HepG2 (cell line): ENCODE measurements around the gene SIRT7. TPM values are rescaled to one million over a fixed set of nuclear protein-coding genes. Genes with fewer than 3 reads are reported as not detected.

ENCODE experiments used
- CEBPG ChIP-seq: IDR thresholded peaks from 2 replicates; pipeline ENCODE4 v1.6.1; 2016
- MEF2D ChIP-seq: sonication (generic); formaldehyde crosslinking; IDR thresholded peaks from 2 replicates; pipeline ENCODE4 v1.5.1; 2020; ENCODE audit warnings: mild to moderate bottlenecking, missing genetic modification reagents
- NRL ChIP-seq: sonication (generic); formaldehyde crosslinking; IDR thresholded peaks from 2 replicates; pipeline ENCODE4 v1.5.0; 2020; ENCODE audit warnings: missing genetic modification reagents, mild to moderate bottlenecking, moderate library complexity, borderline replicate concordance
- polyA plus RNA-seq, 8 experiments: library from polyadenylated mRNA; depleted of rRNA in 3 of 8; stranded (reverse) in 7 of 8; unstranded in 1 of 8; fragments of >200 nt; fragmentation: Illumina TruSeq in 4 of 8; extraction: Trizol in 4 of 8; gene quantifications; 2 replicates each; pipeline versions ENCODE4 v1.2.1 to v1.2.3, GENCODE V29; 2011 to 2016; ENCODE audit warnings: low read depth in 4 of 8, missing spikeins in 1 of 8, mixed read lengths in 1 of 8; ENCODE audit not compliant: insufficient read depth in 1 of 8
- total RNA-seq, 5 experiments: library from RNA; depleted of rRNA; stranded (reverse); fragments of >200 nt; fragmentation: Illumina TruSeq; extraction: Trizol; gene quantifications; 2 replicates each; pipeline ENCODE4 v1.2.3, GENCODE V29; 2016; ENCODE audit warnings: low read depth in 1 of 5
- TF ChIP-seq, protein P1 (sequence below): sonication (generic); formaldehyde crosslinking; IDR thresholded peaks from 2 replicates; pipeline ENCODE4 v1.4.0; 2020; ENCODE audit warnings: missing genetic modification reagents
- TF ChIP-seq, protein P2 (sequence below): sonication (generic); formaldehyde crosslinking; IDR thresholded peaks from 2 replicates; pipeline ENCODE4 v1.4.0; 2020; ENCODE audit warnings: missing genetic modification reagents
- TF ChIP-seq, protein P3 (sequence below): sonication (generic); formaldehyde crosslinking; IDR thresholded peaks from 2 replicates; pipeline ENCODE4 v1.5.0; 2020; ENCODE audit warnings: mild to moderate bottlenecking, missing genetic modification reagents, borderline replicate concordance
- TF ChIP-seq, protein P4 (sequence below): sonication (generic); formaldehyde crosslinking; IDR thresholded peaks from 2 replicates; pipeline ENCODE4 v1.4.0; 2020; ENCODE audit warnings: missing genetic modification reagents, mild to moderate bottlenecking, borderline replicate concordance
- TF ChIP-seq, protein P5 (sequence below): sonication (generic); formaldehyde crosslinking; IDR thresholded peaks from 2 replicates; pipeline ENCODE4 v1.9.0; 2021; ENCODE audit warnings: missing genetic modification reagents, mild to moderate bottlenecking, borderline replicate concordance
- TF ChIP-seq, protein P6 (sequence below): sonication (generic); formaldehyde crosslinking; IDR thresholded peaks from 2 replicates; pipeline ENCODE4 v1.8.0; 2022; ENCODE audit warnings: missing genetic modification reagents, low read depth, mild to moderate bottlenecking, borderline replicate concordance

SIRT7 gene
- total and polyA plus RNA-seq, 2 of the 13 experiments (the other 11 are each of a cell fraction or from before 2014, with no cell fraction given): 8.3 to 24.8 TPM

DNA sequence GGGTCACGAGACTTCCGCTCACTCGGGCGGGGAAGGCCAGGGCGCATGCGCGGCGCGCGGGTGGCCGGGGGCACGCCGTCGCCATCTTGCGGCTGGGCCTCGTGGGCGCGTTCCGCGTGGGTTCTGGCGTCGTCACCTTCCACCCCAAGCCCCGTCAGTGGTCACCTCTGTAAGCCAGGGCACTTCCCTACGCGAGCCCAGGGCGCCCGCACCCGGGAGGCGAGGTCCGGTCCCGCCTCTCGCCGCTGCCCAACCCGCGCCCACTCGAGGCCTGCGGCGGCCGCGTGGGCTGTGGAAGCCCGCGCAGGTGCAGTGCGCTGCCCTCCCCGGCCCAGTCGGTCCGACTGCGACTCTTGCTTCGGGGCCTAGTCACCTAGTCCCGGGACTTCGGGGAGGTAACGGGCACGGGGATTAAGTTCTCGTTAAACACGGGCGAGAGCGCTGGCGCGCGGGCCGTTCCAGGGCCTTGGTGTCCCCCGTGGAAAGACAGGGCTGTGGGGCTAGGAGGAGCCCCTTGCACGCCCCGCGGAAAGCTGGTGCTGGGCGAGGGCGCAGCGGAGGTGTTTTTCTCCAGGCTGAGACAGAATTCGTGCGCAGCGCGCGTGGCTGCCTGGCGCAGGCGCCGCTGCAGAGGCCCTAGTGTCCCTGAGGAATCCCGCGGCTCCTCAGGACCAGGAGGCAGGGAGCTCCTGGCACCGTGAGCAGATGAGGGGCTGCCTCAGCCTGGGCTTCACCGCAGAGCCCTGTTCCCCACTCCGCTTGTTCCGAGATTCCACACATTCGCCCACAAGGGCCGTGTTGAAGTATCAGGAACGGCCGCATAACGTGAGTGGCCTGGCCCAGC is 46.4 kb downstream of the SIRT7 start (continued):
- TF ChIP-seq, protein P1, sequence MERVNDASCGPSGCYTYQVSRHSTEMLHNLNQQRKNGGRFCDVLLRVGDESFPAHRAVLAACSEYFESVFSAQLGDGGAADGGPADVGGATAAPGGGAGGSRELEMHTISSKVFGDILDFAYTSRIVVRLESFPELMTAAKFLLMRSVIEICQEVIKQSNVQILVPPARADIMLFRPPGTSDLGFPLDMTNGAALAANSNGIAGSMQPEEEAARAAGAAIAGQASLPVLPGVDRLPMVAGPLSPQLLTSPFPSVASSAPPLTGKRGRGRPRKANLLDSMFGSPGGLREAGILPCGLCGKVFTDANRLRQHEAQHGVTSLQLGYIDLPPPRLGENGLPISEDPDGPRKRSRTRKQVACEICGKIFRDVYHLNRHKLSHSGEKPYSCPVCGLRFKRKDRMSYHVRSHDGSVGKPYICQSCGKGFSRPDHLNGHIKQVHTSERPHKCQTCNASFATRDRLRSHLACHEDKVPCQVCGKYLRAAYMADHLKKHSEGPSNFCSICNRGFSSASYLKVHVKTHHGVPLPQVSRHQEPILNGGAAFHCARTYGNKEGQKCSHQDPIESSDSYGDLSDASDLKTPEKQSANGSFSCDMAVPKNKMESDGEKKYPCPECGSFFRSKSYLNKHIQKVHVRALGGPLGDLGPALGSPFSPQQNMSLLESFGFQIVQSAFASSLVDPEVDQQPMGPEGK: peak; percentile 89; the same call in 1 of the 2 replicates
- TF ChIP-seq, protein P2, sequence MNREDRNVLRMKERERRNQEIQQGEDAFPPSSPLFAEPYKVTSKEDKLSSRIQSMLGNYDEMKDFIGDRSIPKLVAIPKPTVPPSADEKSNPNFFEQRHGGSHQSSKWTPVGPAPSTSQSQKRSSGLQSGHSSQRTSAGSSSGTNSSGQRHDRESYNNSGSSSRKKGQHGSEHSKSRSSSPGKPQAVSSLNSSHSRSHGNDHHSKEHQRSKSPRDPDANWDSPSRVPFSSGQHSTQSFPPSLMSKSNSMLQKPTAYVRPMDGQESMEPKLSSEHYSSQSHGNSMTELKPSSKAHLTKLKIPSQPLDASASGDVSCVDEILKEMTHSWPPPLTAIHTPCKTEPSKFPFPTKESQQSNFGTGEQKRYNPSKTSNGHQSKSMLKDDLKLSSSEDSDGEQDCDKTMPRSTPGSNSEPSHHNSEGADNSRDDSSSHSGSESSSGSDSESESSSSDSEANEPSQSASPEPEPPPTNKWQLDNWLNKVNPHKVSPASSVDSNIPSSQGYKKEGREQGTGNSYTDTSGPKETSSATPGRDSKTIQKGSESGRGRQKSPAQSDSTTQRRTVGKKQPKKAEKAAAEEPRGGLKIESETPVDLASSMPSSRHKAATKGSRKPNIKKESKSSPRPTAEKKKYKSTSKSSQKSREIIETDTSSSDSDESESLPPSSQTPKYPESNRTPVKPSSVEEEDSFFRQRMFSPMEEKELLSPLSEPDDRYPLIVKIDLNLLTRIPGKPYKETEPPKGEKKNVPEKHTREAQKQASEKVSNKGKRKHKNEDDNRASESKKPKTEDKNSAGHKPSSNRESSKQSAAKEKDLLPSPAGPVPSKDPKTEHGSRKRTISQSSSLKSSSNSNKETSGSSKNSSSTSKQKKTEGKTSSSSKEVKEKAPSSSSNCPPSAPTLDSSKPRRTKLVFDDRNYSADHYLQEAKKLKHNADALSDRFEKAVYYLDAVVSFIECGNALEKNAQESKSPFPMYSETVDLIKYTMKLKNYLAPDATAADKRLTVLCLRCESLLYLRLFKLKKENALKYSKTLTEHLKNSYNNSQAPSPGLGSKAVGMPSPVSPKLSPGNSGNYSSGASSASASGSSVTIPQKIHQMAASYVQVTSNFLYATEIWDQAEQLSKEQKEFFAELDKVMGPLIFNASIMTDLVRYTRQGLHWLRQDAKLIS (CRISPR knock-in tag): 0 out of 2 replicates have a peak, but pooled peaks have one; percentile 69
- TF ChIP-seq, protein P3, sequence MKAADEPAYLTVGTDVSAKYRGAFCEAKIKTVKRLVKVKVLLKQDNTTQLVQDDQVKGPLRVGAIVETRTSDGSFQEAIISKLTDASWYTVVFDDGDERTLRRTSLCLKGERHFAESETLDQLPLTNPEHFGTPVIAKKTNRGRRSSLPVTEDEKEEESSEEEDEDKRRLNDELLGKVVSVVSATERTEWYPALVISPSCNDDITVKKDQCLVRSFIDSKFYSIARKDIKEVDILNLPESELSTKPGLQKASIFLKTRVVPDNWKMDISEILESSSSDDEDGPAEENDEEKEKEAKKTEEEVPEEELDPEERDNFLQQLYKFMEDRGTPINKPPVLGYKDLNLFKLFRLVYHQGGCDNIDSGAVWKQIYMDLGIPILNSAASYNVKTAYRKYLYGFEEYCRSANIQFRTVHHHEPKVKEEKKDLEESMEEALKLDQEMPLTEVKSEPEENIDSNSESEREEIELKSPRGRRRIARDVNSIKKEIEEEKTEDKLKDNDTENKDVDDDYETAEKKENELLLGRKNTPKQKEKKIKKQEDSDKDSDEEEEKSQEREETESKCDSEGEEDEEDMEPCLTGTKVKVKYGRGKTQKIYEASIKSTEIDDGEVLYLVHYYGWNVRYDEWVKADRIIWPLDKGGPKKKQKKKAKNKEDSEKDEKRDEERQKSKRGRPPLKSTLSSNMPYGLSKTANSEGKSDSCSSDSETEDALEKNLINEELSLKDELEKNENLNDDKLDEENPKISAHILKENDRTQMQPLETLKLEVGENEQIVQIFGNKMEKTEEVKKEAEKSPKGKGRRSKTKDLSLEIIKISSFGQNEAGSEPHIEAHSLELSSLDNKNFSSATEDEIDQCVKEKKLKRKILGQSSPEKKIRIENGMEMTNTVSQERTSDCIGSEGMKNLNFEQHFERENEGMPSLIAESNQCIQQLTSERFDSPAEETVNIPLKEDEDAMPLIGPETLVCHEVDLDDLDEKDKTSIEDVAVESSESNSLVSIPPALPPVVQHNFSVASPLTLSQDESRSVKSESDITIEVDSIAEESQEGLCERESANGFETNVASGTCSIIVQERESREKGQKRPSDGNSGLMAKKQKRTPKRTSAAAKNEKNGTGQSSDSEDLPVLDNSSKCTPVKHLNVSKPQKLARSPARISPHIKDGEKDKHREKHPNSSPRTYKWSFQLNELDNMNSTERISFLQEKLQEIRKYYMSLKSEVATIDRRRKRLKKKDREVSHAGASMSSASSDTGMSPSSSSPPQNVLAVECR (CRISPR knock-in tag): peak; percentile 92
- no peak for TF ChIP-seq MEF2D (CRISPR knock-in tag)
- TF ChIP-seq, protein P4, sequence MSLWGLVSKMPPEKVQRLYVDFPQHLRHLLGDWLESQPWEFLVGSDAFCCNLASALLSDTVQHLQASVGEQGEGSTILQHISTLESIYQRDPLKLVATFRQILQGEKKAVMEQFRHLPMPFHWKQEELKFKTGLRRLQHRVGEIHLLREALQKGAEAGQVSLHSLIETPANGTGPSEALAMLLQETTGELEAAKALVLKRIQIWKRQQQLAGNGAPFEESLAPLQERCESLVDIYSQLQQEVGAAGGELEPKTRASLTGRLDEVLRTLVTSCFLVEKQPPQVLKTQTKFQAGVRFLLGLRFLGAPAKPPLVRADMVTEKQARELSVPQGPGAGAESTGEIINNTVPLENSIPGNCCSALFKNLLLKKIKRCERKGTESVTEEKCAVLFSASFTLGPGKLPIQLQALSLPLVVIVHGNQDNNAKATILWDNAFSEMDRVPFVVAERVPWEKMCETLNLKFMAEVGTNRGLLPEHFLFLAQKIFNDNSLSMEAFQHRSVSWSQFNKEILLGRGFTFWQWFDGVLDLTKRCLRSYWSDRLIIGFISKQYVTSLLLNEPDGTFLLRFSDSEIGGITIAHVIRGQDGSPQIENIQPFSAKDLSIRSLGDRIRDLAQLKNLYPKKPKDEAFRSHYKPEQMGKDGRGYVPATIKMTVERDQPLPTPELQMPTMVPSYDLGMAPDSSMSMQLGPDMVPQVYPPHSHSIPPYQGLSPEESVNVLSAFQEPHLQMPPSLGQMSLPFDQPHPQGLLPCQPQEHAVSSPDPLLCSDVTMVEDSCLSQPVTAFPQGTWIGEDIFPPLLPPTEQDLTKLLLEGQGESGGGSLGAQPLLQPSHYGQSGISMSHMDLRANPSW (CRISPR knock-in tag): peak; percentile 86; the same call in 1 of the 2 replicates
- TF ChIP-seq, protein P5, sequence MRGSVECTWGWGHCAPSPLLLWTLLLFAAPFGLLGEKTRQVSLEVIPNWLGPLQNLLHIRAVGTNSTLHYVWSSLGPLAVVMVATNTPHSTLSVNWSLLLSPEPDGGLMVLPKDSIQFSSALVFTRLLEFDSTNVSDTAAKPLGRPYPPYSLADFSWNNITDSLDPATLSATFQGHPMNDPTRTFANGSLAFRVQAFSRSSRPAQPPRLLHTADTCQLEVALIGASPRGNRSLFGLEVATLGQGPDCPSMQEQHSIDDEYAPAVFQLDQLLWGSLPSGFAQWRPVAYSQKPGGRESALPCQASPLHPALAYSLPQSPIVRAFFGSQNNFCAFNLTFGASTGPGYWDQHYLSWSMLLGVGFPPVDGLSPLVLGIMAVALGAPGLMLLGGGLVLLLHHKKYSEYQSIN (CRISPR knock-in tag): peak; percentile 80; the same call in 1 of the 2 replicates
- peak; percentile 90 for TF ChIP-seq NRL (CRISPR knock-in tag)
- TF ChIP-seq, protein P6, sequence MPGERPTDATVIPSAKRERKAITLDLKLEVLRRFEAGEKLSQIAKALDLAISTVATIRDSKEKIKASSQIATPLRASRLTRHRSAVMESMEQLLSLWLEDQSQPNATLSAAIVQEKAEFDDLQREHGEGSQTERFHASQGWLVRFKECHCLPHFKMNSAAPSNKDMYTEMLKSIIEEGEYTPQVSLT (CRISPR knock-in tag): no peak; the same call in 1 of the 2 replicates
- TF ChIP-seq CEBPG (CRISPR knock-in tag): no peak
